GM18909 (cell line): ENCODE data around the gene FOXA2.
"Not testable (repeated sequence)": the region's sequence is repeated elsewhere in the genome, so short reads cannot be mapped to it uniquely, and the experiment has no call there.

Experiments used
- ATAC-seq: cut with Tn5 transposase; IDR thresholded peaks from one replicate; pipeline ENCODE4 v1.9.1; 2021; ENCODE audit warnings: mild to moderate bottlenecking; ENCODE audit not compliant: unreplicated experiment, poor library complexity

The FOXA2 gene

DNA sequence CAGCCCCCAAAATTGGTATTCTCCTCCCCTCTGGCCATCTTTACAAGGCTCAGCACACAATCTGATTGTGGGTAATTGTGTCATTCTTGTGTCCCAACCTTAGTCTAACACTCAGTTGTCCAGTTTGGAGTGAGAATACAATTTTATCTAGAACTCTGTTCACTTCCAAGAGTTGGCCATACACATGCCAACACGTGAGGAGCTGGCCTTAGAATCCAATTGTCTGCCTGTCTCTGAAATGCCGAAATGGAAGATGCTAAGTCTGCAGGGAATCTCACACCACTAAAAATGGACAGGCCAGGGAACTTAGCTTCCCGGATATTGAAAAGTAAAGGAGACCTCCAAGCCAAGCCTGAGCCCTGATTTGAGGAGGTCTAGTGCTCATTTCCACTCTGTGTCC is 12.3 kb downstream of the FOXA2 start:
- no peak for ATAC-seq

GRCh38 chr20:22569353-22569752 is 15.0 kb downstream of the FOXA2 start:
- ATAC-seq, result no peak

GRCh38 chr20:22568872-22569344 is 15.5 kb downstream of the FOXA2 start:
- ATAC-seq, result no peak

GRCh38 chr20:22567944-22568871 is 16.2 kb downstream of the FOXA2 start:
- no peak for ATAC-seq

DNA sequence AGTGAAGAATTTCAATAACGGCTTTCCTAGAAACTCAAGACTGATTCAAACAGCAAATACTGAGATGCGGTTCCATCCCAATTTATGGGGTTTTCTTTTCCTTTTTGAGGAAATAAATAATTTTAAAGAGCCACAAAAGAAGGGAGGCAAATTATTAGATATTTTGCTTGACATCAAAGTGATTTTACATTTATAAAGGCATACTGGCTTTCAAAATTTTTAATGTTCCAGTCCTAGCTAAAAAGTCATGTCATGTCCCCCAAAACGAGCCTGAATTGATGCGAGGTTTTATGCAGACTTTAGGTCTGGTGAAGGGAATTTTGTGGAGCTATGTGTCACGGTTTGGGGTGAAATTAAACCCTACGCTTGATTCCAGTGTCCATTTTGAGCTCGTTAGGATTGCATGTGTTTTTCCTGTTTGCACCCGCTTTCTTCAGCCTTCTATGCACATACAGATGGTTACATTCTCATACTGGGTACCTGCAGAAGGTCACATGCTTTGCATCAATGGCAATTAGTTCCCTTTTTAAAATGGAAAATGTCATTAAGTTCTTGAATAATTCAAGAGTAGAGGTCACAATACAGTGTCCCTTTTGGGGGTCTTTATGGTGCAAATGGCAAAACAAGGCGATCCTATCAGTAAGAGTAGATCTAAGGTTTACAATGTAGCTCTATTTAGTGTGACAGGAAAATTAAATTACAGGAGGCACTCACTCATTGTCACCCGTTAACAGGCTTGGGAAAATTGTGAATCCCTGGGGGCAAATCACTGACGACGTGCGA is 17.3 kb downstream of the FOXA2 start:
- no peak for ATAC-seq

DNA sequence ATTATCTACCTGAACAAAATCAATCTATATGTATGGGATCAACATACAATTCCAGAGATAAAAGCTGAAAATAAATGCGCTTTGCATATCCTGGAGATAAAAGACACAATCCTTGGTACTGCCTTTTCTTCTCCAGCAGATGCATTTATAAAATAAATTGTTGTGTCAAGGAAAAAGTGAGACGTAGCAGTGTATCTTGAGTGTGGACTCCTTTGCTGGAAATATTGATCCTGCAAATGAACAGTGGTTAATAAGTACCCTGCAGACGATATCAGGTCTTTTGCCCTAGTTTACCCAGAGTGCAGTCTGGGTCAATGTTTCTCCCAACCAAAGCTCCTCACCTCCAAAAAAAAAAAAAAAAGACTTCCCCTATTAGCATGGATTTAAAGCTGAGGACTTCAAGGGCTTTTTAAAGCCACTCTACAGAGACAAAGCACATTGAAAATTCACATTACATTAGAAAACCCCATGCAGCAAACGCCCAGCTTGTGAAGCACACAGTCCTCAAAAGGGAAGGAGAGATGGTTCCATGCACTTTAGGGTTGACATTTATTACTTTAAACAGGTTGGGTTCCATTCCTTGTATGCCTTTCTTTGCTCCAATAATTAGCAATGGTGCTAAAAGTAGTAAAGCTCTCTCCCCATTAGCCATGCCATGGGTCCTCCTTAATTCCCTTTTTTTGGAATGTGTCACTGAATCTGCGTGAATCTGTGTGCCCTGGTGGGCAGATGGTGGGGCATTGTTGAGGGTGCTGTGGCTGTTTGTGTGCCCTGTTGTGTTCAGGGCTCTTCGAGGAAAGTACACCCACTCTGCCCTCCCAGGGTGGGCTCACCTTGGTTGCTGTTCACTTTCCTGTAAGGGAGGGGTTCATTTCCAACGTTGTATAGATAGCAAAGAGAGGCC is 21.1 kb downstream of the FOXA2 start:
- ATAC-seq, result no peak

DNA sequence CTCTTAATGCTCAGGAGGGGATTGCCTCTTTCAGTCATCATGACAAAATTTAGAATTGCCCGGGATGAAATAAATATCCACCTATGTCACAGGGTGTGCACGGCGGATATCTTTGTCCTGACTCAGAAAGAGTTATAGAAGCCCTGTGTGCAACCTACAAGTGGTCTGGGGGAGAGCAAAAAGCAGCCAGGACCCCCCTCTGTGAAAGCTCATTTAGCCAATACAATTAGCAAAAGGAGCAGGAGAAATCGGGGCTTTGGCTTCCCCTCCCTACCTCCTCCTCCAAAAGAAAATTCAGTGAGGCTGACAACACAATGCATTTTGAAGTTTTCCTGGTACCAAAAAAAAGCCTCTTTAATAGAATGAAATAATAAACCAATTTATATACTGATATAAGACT is 21.8 kb downstream of the FOXA2 start:
- ATAC-seq, result no peak

DNA sequence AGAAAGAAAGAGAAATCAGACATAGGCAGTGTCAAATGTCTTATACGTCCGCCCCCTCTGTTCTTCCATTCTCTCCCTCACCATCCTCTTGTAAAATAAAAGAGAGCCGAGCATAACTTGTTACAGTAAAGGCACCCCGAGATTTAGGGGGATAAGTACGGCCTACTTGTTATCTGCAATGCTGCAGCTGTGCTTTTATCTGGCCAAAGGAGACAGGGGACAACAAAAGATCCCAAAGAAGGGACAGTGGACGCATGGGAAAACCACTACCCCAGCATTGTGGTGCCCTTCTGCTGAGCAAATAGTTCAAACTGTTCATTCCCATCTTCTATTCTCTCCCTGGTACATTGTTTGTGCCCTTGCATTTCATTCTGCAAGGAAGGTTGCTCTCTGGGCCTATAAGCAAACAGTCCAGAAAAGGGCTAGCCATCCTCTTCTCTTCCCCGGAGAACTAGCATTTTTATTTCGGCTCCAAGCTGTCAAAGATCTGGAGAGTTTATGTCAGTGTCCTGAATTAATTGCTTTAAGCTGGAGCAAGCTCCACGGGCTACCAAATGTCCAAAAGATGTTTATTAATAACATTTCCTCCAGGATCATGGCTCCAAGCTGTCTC is 22.3 kb downstream of the FOXA2 start:
- ATAC-seq, result no peak

DNA sequence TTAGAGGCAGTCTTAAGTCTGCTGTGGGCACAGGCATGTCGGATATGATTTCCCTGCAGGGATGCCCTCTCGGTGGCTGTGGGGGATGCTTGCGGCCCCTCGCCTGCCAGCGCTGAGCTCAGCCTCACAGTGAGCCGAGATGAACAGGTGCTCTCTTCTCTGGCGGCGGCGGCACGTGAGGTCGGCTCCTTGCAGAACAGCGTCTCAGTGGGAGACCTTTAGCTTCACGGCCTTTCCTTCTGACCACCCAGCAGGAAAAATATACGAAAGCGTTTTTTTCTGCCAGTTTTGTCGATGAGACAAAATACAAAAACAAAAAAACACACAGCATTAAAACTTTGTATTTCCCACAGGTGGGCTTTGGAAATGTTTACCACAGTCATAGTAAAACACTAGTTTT is 23.6 kb downstream of the FOXA2 start:
- no peak for ATAC-seq

DNA sequence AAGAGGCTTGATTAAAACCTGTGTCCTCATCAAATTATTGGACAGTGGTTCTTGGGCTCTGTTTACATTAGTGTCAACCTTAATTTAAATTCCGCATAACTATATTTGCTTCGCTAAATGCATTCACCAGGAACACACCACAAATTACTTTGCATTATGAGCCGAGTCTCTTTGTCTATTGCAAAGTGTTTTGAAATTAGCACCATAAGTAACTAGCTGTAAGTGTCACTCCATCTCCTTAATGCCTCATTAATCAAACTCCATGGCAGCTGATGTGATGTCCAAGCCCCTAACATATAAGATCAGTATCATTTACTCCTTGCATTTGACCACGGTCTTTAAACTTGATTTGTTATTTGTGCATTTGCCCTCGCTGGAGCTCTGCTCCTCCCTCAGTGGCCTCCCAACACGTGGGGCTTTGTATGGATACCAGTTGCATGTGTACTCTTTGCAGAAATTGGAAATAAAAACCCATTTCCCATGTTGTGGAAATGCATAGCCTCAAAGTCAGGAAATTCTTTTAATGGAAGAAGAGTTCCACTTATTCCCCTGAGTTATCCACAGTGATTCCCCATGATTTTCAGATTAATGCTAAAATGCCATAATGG is 24.6 kb downstream of the FOXA2 start:
- ATAC-seq, result no peak

DNA sequence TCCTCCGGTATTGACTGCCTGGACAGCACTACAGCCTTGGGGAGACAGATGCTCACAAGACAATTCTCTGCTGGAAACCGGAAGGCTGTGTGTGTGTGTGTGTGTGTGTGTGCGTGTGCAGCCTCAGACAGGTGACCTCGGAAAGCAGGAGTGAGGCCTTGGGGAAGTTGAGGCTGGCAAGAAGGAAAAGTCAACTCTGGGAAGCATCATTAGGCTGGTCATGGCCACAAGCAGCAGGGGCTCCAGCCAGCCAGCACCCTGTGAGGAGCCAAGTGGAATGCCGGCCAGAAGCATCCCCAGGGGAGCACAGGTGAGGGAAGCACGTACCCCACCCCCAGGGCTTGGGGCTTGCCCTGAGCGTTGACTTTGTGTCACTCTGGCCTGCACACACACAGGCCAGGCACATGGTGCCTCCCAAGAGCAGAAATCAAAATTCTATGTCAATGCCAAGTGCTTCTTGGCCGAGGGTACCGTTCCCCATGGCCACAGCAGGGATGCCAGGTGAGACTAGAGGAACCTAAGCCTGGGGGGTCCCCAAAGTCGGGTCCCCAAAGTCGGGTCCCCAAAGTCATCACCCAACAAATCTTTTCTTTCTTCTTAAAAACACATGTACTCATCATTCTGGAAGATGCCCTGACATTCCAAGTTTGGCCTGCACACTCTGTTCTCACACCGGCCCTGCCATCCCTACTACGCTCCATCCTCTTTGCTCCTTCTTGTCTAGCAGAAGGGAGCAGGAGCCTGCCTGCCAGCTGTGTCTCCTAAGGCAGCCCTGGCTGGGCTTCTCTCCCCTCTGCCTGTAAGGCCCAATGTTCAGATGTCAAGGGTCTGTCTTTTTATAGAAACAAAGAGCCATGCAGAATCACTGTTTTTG is 26.7 kb downstream of the FOXA2 start:
- no peak for ATAC-seq

- ATAC-seq, result no peak
Observed at GRCh38 chr20:22556565-22557056, 27.8 kb downstream of the FOXA2 start.

- no peak for ATAC-seq
Observed at GRCh38 chr20:22555791-22556564, 28.4 kb downstream of the FOXA2 start.

DNA sequence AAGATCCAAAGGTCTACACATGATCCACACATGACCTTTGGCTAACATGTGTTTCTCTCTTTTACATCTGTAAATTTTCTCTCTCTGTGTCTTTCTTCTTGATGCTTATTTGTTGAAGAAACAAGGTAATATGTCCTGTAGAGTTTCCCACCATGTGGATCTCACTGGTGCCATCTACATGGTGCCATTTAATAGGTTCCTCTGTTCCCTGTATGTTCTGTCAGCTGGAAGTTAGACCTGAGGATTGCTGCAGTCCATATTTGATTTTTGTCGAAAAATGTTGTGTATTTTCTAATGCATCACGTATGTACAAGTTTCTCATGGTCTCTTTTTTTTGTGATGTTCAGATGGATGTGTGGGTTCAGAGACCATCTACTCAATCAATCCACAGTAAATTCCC is 30.0 kb downstream of the FOXA2 start:
- ATAC-seq, result no peak

DNA sequence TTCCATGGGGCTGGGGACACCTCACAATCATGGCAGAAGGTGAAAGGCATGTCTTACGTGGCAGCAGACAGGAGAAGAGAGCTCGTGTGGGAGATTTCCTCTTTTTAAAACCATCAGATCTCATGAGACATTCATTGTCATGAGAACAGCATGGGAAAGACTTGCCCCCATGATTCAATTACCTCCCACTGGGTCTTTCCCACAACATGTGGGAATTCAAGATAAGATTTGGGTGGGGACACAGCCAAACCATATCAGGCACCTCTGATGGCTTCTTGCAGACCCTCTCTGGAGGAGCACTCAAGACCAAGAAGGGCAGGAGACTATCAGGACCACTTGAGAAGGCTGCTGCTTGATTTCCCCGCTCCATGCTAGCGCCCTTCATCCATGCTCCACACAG is 33.9 kb downstream of the FOXA2 start:
- not testable (repeated sequence) for ATAC-seq

DNA sequence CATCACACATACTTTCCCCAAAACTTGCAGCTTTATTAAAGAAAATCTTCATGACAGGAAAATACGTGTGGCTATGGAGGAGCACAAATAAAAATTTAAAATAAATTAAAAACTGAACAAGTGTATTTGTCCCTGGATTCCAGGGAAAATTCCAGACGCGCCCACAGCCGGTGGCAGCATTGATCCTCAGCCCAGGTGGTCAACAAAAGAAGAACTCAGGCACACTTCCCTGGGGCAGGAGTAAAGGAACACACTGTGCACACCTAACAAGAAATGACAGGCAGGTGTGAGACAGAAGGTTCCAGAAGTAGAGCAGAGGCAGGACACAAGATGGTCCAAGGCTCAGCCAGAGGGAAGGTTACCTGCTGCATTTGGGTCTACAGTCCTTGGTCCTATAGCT is 36.3 kb downstream of the FOXA2 start:
- no peak for ATAC-seq

DNA sequence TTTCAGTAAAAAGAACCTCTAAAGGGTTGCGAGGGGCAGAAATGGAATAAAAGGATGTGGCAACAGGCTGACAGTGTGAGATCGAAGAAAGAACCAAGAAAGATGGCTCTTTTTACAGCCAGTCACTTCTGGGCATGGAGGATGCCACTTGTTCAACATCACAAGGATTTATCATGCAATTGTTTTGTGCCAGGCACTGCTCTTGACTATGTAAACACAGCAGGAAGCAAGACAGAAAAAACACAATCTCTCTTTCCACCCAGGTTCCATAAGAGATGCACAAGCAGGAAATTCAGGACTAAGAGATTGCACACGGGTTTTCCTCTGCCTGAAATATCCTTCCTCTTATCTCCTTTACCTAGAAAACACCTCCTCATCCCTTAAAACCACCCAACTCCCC is 38.0 kb downstream of the FOXA2 start:
- no peak for ATAC-seq

- ATAC-seq, result no peak
Observed at GRCh38 chr20:22545045-22545444, 39.3 kb downstream of the FOXA2 start.
